ENCODE results near the gene TRIAP1.

The TRIAP1 gene

GRCh38 chr12:120421701-120422100 is 24.5 kb downstream of the TRIAP1 start:
- Mint-ChIP-seq H3K9me3 (no peaks in the 10 kb centered on the region), H3K27ac (no peak overlapping the region), H3K4me3 (no peak overlapping the region), H3K4me1 (no peaks in the 10 kb centered on the region), H3K27me3 (peaks cover 9% of the 10 kb centered on the region)
- ATAC-seq = no peak
- no peak for DNase-seq

GRCh38 chr12:120417917-120418580 is 28.1 kb downstream of the TRIAP1 start:
- ATAC-seq = no peak
- no peak for DNase-seq
- H3K4me1 Mint-ChIP-seq = no peaks in the 10 kb centered on the region
- no peaks in the 10 kb centered on the region for H3K9me3 Mint-ChIP-seq
- no peak overlapping the region for H3K27ac Mint-ChIP-seq
- peaks cover 18% of the 10 kb centered on the region for H3K27me3 Mint-ChIP-seq
- no peak overlapping the region for H3K4me3 Mint-ChIP-seq

- no peak for ATAC-seq
- H3K4me3 Mint-ChIP-seq = no peak overlapping the region
- H3K4me1 Mint-ChIP-seq = no peaks in the 10 kb centered on the region
- H3K27me3 Mint-ChIP-seq = peaks cover 18% of the 10 kb centered on the region
- no peaks in the 10 kb centered on the region for H3K9me3 Mint-ChIP-seq
- peak overlapping the region in 1 of 2 donors; percentile 59 for H3K27ac Mint-ChIP-seq
- DNase-seq = no peak
Observed at GRCh38 chr12:120416490-120417216, 29.5 kb downstream of the TRIAP1 start.

- H3K4me3 Mint-ChIP-seq = no peak overlapping the region
- no peaks in the 10 kb centered on the region for H3K4me1 Mint-ChIP-seq
- H3K27me3 Mint-ChIP-seq = peaks cover 18% of the 10 kb centered on the region
- no peak for ATAC-seq
- no peak overlapping the region for H3K27ac Mint-ChIP-seq
- no peaks in the 10 kb centered on the region for H3K9me3 Mint-ChIP-seq
- no peak for DNase-seq
Observed at GRCh38 chr12:120413901-120414695, 32.1 kb downstream of the TRIAP1 start.

- no peak overlapping the region for H3K27ac Mint-ChIP-seq
- DNase-seq (no peak), ATAC-seq (no peak)
- H3K27me3 Mint-ChIP-seq = peaks cover 12% of the 10 kb centered on the region
- H3K9me3 Mint-ChIP-seq = no peaks in the 10 kb centered on the region
- H3K4me3 Mint-ChIP-seq = no peak overlapping the region
- no peaks in the 10 kb centered on the region for H3K4me1 Mint-ChIP-seq
Observed at GRCh38 chr12:120412421-120412820, 33.8 kb downstream of the TRIAP1 start.

GRCh38 chr12:120408771-120409170 is 37.4 kb downstream of the TRIAP1 start:
- DNase-seq = no peak

GRCh38 chr12:120406553-120406952 is 39.6 kb downstream of the TRIAP1 start:
- H3K27me3 Mint-ChIP-seq = peaks cover 16% of the 10 kb centered on the region
- H3K27ac Mint-ChIP-seq = no peak overlapping the region
- no peak for DNase-seq

More at GRCh38 chr12:120408771-120409170, 37.4 kb downstream of the TRIAP1 start:
- H3K4me3 Mint-ChIP-seq = no peak overlapping the region
- H3K4me1 Mint-ChIP-seq = no peaks in the 10 kb centered on the region
- H3K27ac Mint-ChIP-seq = no peak overlapping the region
- ATAC-seq = no peak
- peaks cover 1% of the 10 kb centered on the region for H3K27me3 Mint-ChIP-seq
- no peaks in the 10 kb centered on the region for H3K9me3 Mint-ChIP-seq

GRCh38 chr12:120406069-120406468 is 40.1 kb downstream of the TRIAP1 start:
- no peaks in the 10 kb centered on the region for H3K9me3 Mint-ChIP-seq
- peaks cover 16% of the 10 kb centered on the region for H3K27me3 Mint-ChIP-seq
- no peak overlapping the region for H3K27ac Mint-ChIP-seq
- no peaks in the 10 kb centered on the region for H3K4me1 Mint-ChIP-seq
- H3K4me3 Mint-ChIP-seq = no peak overlapping the region
- DNase-seq (no peak), ATAC-seq (no peak)

More at GRCh38 chr12:120406553-120406952, 39.6 kb downstream of the TRIAP1 start:
- H3K4me3 Mint-ChIP-seq = no peak overlapping the region
- no peaks in the 10 kb centered on the region for H3K4me1 Mint-ChIP-seq
- no peaks in the 10 kb centered on the region for H3K9me3 Mint-ChIP-seq
- ATAC-seq = no peak

- no peak overlapping the region for H3K4me3 Mint-ChIP-seq
- DNase-seq = no peak
- ATAC-seq = no peak
Observed at GRCh38 chr12:120404271-120404670, 41.9 kb downstream of the TRIAP1 start.

GRCh38 chr12:120403869-120404268 is 42.3 kb downstream of the TRIAP1 start:
- Mint-ChIP-seq H3K27me3 (peaks cover 29% of the 10 kb centered on the region), H3K27ac (no peak overlapping the region), H3K9me3 (no peaks in the 10 kb centered on the region), H3K4me3 (no peak overlapping the region), H3K4me1 (peaks cover 5% of the 10 kb centered on the region)
- ATAC-seq (no peak), DNase-seq (no peak)

More at GRCh38 chr12:120404271-120404670, 41.9 kb downstream of the TRIAP1 start:
- peaks cover 29% of the 10 kb centered on the region for H3K27me3 Mint-ChIP-seq
- no peaks in the 10 kb centered on the region for H3K9me3 Mint-ChIP-seq
- no peak overlapping the region for H3K27ac Mint-ChIP-seq
- peaks cover 5% of the 10 kb centered on the region for H3K4me1 Mint-ChIP-seq

- DNase-seq (no peak), ATAC-seq (no peak)
- H3K4me3 Mint-ChIP-seq = no peak overlapping the region
- no peak overlapping the region for H3K27ac Mint-ChIP-seq
- H3K27me3 Mint-ChIP-seq = peaks cover 38% of the 10 kb centered on the region
- no peaks in the 10 kb centered on the region for H3K9me3 Mint-ChIP-seq
- H3K4me1 Mint-ChIP-seq = peaks cover 5% of the 10 kb centered on the region
Observed at GRCh38 chr12:120402217-120402616, 44.0 kb downstream of the TRIAP1 start.

GRCh38 chr12:120399531-120399930 is 46.7 kb downstream of the TRIAP1 start:
- H3K4me1 Mint-ChIP-seq = peaks cover 9% of the 10 kb centered on the region
- DNase-seq (no peak), ATAC-seq (peak; percentile 39)
- no peak overlapping the region for H3K4me3 Mint-ChIP-seq
- H3K9me3 Mint-ChIP-seq = no peaks in the 10 kb centered on the region
- peaks cover 62% of the 10 kb centered on the region for H3K27me3 Mint-ChIP-seq
- no peak overlapping the region for H3K27ac Mint-ChIP-seq

- H3K27me3 Mint-ChIP-seq = peaks cover 75% of the 10 kb centered on the region
- no peak for DNase-seq
- H3K4me3 Mint-ChIP-seq = no peak overlapping the region
- H3K27ac Mint-ChIP-seq = no peak overlapping the region
- no peak for ATAC-seq
- peaks cover 14% of the 10 kb centered on the region for H3K4me1 Mint-ChIP-seq
- no peaks in the 10 kb centered on the region for H3K9me3 Mint-ChIP-seq
Observed at GRCh38 chr12:120397824-120398540, 48.2 kb downstream of the TRIAP1 start.

- peak overlapping the region in 1 of 2 donors; percentile 63 for H3K4me3 Mint-ChIP-seq
- H3K27ac Mint-ChIP-seq = peak overlapping the region in 1 of 2 donors; percentile 80
- peaks cover 60% of the 10 kb centered on the region for H3K27me3 Mint-ChIP-seq
- ATAC-seq (no peak), DNase-seq (no peak)
- peaks cover 11% of the 10 kb centered on the region for H3K4me1 Mint-ChIP-seq
- H3K9me3 Mint-ChIP-seq = no peaks in the 10 kb centered on the region
Observed at GRCh38 chr12:120394483-120395367, 51.5 kb downstream of the TRIAP1 start.

All from stimulated activated naive CD8-positive, alpha-beta T cell treated with anti-CD3 and anti-CD28 coated beads, Interleukin-15, amount 100 ng/mL, for 72 hours (primary cell).